Heart left ventricle (tissue), 16 donors: Measurements from ENCODE around the gene ITGA11. TPM values are rescaled to one million over a fixed set of nuclear protein-coding genes. Genes with fewer than 3 reads are reported as not detected.

Experiments
- ATAC-seq, 4 donors: fragments of 200-7000 bp; cut with Tn5 transposase; one replicate each; pipeline ENCODE4 v1.9.1; 2020 to 2022; ENCODE audit warnings: moderate library complexity in 4 of 4, mild to moderate bottlenecking in 3 of 4, moderate number of reproducible peaks in 1 of 4
- DNase-seq, 5 donors: peaks; one replicate each; pipeline ENCODE4 v3.0.0-alpha.2; 2020
- H3K27ac ChIP-seq, 12 donors: fragments of 200-600 bp; sonication (generic) in 4 of 12; one replicate each; pipeline versions ENCODE4 v1.5.0 to v1.8.0; 2016 to 2022; ENCODE audit warnings: mild to moderate bottlenecking in 2 of 12
- H3K27me3 ChIP-seq, 9 donors: fragments of 200-600 bp; sonication (generic) in 2 of 9; one replicate each; pipeline versions ENCODE4 v1.5.1 to v1.8.0; 2016 to 2022; ENCODE audit warnings: mild to moderate bottlenecking in 3 of 9
- H3K36me3 ChIP-seq, 9 donors: fragments of 200-600 bp; sonication (generic) in 2 of 9; one replicate each; pipeline versions ENCODE4 v1.5.0 to v1.8.0; 2018 to 2022; ENCODE audit warnings: mild to moderate bottlenecking in 2 of 9
- H3K4me1 ChIP-seq, 12 donors: fragments of 200-600 bp; sonication (generic) in 4 of 12; one replicate each; pipeline versions ENCODE4 v1.5.0 to v1.8.0; 2016 to 2022; ENCODE audit warnings: mild to moderate bottlenecking in 3 of 12
- H3K4me3 ChIP-seq, 12 donors: fragments of 200-600 bp; sonication (generic) in 4 of 12; one replicate each; pipeline versions ENCODE4 v1.5.0 to v1.8.0; 2017 to 2022; ENCODE audit warnings: mild to moderate bottlenecking in 9 of 12, moderate library complexity in 4 of 12
- H3K9me3 ChIP-seq, 12 donors: fragments of 200-600 bp; sonication (generic) in 4 of 12; one replicate each; pipeline versions ENCODE4 v1.5.0 to v1.8.0; 2016 to 2022; ENCODE audit warnings: mild to moderate bottlenecking in 1 of 12
- CTCF ChIP-seq, 12 donors: fragments of 200-600 bp; sonication (generic) in 4 of 12; IDR thresholded peaks; one replicate each; pipeline versions ENCODE4 v1.5.0 to v1.8.0; 2018 to 2022; ENCODE audit warnings: antibody characterized with exemption in 12 of 12, mild to moderate bottlenecking in 5 of 12
- POLR2A ChIP-seq, 2 donors: fragments of 450-650 bp; IDR thresholded peaks; one replicate each; pipeline ENCODE4 v1.6.1; 2017; ENCODE audit warnings: antibody characterized with exemption in 2 of 2, mild to moderate bottlenecking in 2 of 2, moderate library complexity in 2 of 2
- WGBS, 4 donors: extraction: QIAGEN DNeasy Blood & Tissue Kit in 2 of 4; methylation state at CpG; one replicate each; pipeline versions ENCODE4 v1.1.5 to v1.1.7; 2013 to 2018; 5-methylcytosine and 5-hydroxymethylcytosine counted together
- intact Hi-C, 10 donors: fragments of 100-400 bp; cut with DNase I; formaldehyde crosslinking; loops; one replicate each; pipeline versions ENCODE4 v1.11.1 to v1.14.2; 2022
- polyA plus RNA-seq, 2 donors: library from polyadenylated mRNA; stranded (reverse); fragments of 200-250 nt; gene quantifications; one replicate each; pipeline ENCODE4 v1.2.3, GENCODE V29; 2013
- total RNA-seq, 9 donors: library from RNA; depleted of rRNA in 2 of 9; stranded (reverse); fragments of >200 nt in 2 of 9; fragmentation: NEBNext Ultra II Directional in 3 of 9; extraction: Animal tissue kit (Norgen Biotek cat#: 25700) in 3 of 9; gene quantifications; one replicate each; pipeline versions ENCODE4 v1.1.0 to v1.2.4, GENCODE V29; 2016 to 2023
- donor health status: ischemic (EF 13 %, LVEDD 7.1; RV severe dilation, severe dysfunction).
- donor health status: healthy with polysubstance abuse.
- donor health status: DM: no; HTN: yes; CAD: no.
- donor health status: DM: no; HTN: no; CAD: no.
- donor health status: ischemic (EF 25% LVEDD 6.9; RV normal size, moderate dysfunction).
- donor health status: ischemic (EF 25% LVEDD 5.7; RV mildly dilated, moderate dysfunction).
- donor health status: healthy.
- donor health status: DM: yes; HTN: yes; CAD: no.
- donor health status: ischemic (EF 35%, LVEDD 5.7; RV mildly dilated, moderate dysfunction).
- donor health status: nonischemic (EF 11% LVEDD 7.7; RV severe dilation, severe dysfunction).
- donor health status: DM: yes; HTN: yes; CAD: no.
- donor health status: PGD.
- donor health status: ischemic (EF 29% LVEDD 5.4; RV normal size, mild dysfunction).
- donor health status: nonischemic (EF 23%, LVEDD 6.1; RV moderate dilation, normal function).

Gene ITGA11
- total and polyA plus RNA-seq, 11 donors, result 2.1 to 35.5 (median 12.1) TPM

- intact Hi-C loops, result no loop called here
- peak; percentile 23 to 48 (median 36) for ATAC-seq
- DNase-seq, result peak in 2 of 5 donors; percentile 40 to 59
- no peak for TF ChIP-seq POLR2A (IDR thresholded peaks at IDR 0.05)
- no peak for TF ChIP-seq CTCF (IDR thresholded peaks at IDR 0.05)
- Histone ChIP-seq H3K9me3 (no peaks in the 10 kb centered on the region), H3K36me3 (peaks cover 0 to 10% (median 0%) of the 10 kb centered on the region in 9 donors), H3K4me3 (no peak overlapping the region), H3K27me3 (no peaks in the 10 kb centered on the region), H3K4me1 (peaks cover 8 to 39% (median 27%) of the 10 kb centered on the region in 12 donors), H3K27ac (peak overlapping the region; percentile 61 to 87 (median 74))
- WGBS, 4 donors, result 46 to 70% (median 53%) methylated on average over 15 to 17 of the region's 17 CpGs
Observed at GRCh38 chr15:68341760-68342725, 89.9 kb downstream of the ITGA11 start.

GRCh38 chr15:68340726-68341671 lies 91.0 kb downstream of the ITGA11 start:
- intact Hi-C loops, result no loop called here
- peaks cover 0 to 2% (median 0%) of the 10 kb centered on the region in 9 donors for H3K36me3 ChIP-seq
- peak in 1 of 5 donors; percentile 30 for DNase-seq
- no peaks in the 10 kb centered on the region for H3K27me3 ChIP-seq
- peak; percentile 70 to 79 (median 74) for ATAC-seq
- H3K9me3 ChIP-seq, result no peaks in the 10 kb centered on the region
- no peak overlapping the region for H3K4me3 ChIP-seq
- peak overlapping the region; percentile 61 to 87 (median 74) for H3K27ac ChIP-seq
- TF ChIP-seq POLR2A (IDR thresholded peaks at IDR 0.05) (no peak), CTCF (IDR thresholded peaks at IDR 0.05) (no peak)
- 47 to 53% (median 50%) methylated on average over 13 to 15 of the region's 15 CpGs for WGBS, 4 donors
- peaks cover 8 to 41% (median 27%) of the 10 kb centered on the region in 12 donors for H3K4me1 ChIP-seq

GRCh38 chr15:68339481-68339880 lies 92.5 kb downstream of the ITGA11 start:
- Histone ChIP-seq H3K27ac (no peak overlapping the region), H3K4me3 (no peak overlapping the region), H3K4me1 (peaks cover 8 to 56% (median 37%) of the 10 kb centered on the region in 12 donors), H3K36me3 (peaks cover 0 to 2% (median 0%) of the 10 kb centered on the region in 9 donors), H3K27me3 (no peaks in the 10 kb centered on the region), H3K9me3 (no peaks in the 10 kb centered on the region)
- intact Hi-C loops, result no loop called here
- no peak for TF ChIP-seq POLR2A (IDR thresholded peaks at IDR 0.05)
- no peak for TF ChIP-seq CTCF (IDR thresholded peaks at IDR 0.05)
- 86 to 95% (median 92%) methylated on average over 6 to 10 of the region's 10 CpGs for WGBS, 4 donors
- peak in 1 of 5 donors; percentile 29 for DNase-seq
- no peak for ATAC-seq
